Pancreas (tissue), 10 donors: ENCODE results near the gene PRKD1. TPM values are rescaled to one million over a fixed set of nuclear protein-coding genes. Genes with fewer than 3 reads are reported as not detected.
A peak's percentile ranks its signal among the peaks of the same experiment; 100 is the strongest.

Experiments used
- ATAC-seq, 4 donors: fragments of 200-7000 bp; cut with Tn5 transposase; one replicate each; pipeline versions ENCODE4 v1.8.0 to v1.9.1; 2020; ENCODE audit warnings: mild to moderate bottlenecking in 4 of 4, moderate library complexity in 4 of 4
- DNase-seq, 6 donors: peaks; one replicate each; pipeline ENCODE4 v3.0.0-alpha.2; 2020
- FAIRE-seq: peaks from 2 replicates; lab custom pipeline; 2012; peaks lifted over from hg19 to GRCh38; lab: Jason Lieb, UNC
- H3K27ac ChIP-seq, 4 donors: fragments of 200-600 bp; sonication (generic); 1 replicate in 3 of 4; 2 replicates in 1 of 4; pipeline versions ENCODE4 v1.5.0 to v1.8.0; 2020
- H3K27me3 ChIP-seq, 4 donors: fragments of 200-600 bp; one replicate each; pipeline ENCODE4 v1.8.0; 2021
- H3K36me3 ChIP-seq, 3 donors: fragments of 200-600 bp; sonication (generic) in 1 of 3; one replicate each; pipeline versions ENCODE4 v1.5.0 to v1.8.0; 2020 to 2021
- H3K4me1 ChIP-seq, 3 donors: fragments of 200-600 bp; one replicate each; pipeline ENCODE4 v1.8.0; 2021
- H3K4me3 ChIP-seq, 4 donors: fragments of 200-600 bp; sonication (generic) in 2 of 4; one replicate each; pipeline versions ENCODE4 v1.5.0 to v1.8.0; 2020 to 2021
- H3K9me3 ChIP-seq, 4 donors: fragments of 200-600 bp; one replicate each; pipeline ENCODE4 v1.8.0; 2021
- WGBS, 2 donors: extraction: QIAGEN DNeasy Blood & Tissue Kit; methylation state at CpG; one replicate each; pipeline ENCODE4 v1.1.7; 2013; 5-methylcytosine and 5-hydroxymethylcytosine counted together
- intact Hi-C, 3 donors: fragments of 100-400 bp; cut with DNase I; formaldehyde crosslinking; loops; one replicate each; pipeline versions ENCODE4 v1.11.1 to v1.14.2; 2022
- polyA plus RNA-seq, 2 donors: library from polyadenylated mRNA; stranded (reverse); fragments of 200-250 nt; gene quantifications; one replicate each; pipeline ENCODE4 v1.2.3, GENCODE V29; 2013
- total RNA-seq, 6 donors: library from RNA; stranded (reverse); fragmentation: NEBNext Ultra II Directional in 4 of 6; extraction: Animal tissue kit (Norgen Biotek cat#: 25700) in 4 of 6; gene quantifications; one replicate each; pipeline versions ENCODE4 v1.2.1 to v1.2.4, GENCODE V29; 2021 to 2023
- TF ChIP-seq, protein P1 (sequence below), 4 donors: fragments of 200-600 bp; sonication (generic) in 3 of 4; IDR thresholded peaks; one replicate each; pipeline versions ENCODE4 v1.5.0 to v1.8.0; 2021; ENCODE audit warnings: antibody characterized with exemption in 4 of 4
- donor health status: healthy with polysubstance abuse.
- donor health status: DM: no; HTN: no; CAD: no; lungs with moderate emphysema.
- donor health status: DM: no; HTN: no; CAD: no.
- donor health status: control.
- donor health status: control.
- donor health status: Bipolar disorder and iron deficiency.
- donor health status: DM: yes; HTN: yes; CAD: no.
- donor health status: DM: no; HTN: no; CAD: no.
- donor health status: DM: no; HTN: no; CAD: no.
- donor health status: DM: yes; HTN: yes; CAD: no.

The PRKD1 gene
- total and polyA plus RNA-seq, 8 donors = 3.1 to 13.2 (median 4.2) TPM

DNA sequence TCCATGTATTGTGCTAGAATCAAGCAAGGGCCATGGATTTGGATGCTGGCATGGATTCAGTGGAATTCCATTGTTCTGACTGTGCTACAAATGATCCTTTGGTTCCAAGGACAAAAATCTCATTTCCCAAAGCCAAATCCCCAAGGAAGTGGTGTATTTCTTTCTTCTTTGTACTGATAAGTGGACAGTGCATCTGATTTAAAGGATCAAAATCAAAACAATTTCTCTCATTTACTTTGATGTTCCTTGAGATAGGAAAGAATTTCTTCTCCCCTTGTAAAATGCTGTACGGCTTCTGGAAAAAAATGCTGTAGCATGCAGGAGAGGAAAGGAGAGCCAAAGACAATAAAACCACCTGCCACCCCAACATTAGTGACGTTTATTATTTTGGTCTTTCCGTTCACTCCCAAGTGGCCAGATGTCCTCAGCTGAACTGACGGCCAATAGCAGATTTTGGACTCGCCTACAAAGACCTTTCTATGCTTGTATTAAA is 185.7 kb downstream of the PRKD1 start:
- Histone ChIP-seq H3K27ac (no peak overlapping the region), H3K36me3 (no peaks in the 10 kb centered on the region), H3K27me3 (no peaks in the 10 kb centered on the region), H3K4me1 (peaks cover 10 to 24% (median 17%) of the 10 kb centered on the region in 3 donors), H3K9me3 (no peaks in the 10 kb centered on the region), H3K4me3 (no peak overlapping the region)
- ATAC-seq (peak; percentile 27 to 78 (median 64)), DNase-seq (no peak), FAIRE-seq (peak; percentile 26)
- intact Hi-C loops = no loop called here
- TF ChIP-seq, protein P1, sequence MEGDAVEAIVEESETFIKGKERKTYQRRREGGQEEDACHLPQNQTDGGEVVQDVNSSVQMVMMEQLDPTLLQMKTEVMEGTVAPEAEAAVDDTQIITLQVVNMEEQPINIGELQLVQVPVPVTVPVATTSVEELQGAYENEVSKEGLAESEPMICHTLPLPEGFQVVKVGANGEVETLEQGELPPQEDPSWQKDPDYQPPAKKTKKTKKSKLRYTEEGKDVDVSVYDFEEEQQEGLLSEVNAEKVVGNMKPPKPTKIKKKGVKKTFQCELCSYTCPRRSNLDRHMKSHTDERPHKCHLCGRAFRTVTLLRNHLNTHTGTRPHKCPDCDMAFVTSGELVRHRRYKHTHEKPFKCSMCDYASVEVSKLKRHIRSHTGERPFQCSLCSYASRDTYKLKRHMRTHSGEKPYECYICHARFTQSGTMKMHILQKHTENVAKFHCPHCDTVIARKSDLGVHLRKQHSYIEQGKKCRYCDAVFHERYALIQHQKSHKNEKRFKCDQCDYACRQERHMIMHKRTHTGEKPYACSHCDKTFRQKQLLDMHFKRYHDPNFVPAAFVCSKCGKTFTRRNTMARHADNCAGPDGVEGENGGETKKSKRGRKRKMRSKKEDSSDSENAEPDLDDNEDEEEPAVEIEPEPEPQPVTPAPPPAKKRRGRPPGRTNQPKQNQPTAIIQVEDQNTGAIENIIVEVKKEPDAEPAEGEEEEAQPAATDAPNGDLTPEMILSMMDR (IDR thresholded peaks at IDR 0.05) = no peak
- 44 to 54% methylated on average over 5 of the region's 5 CpGs for WGBS, 2 donors

DNA sequence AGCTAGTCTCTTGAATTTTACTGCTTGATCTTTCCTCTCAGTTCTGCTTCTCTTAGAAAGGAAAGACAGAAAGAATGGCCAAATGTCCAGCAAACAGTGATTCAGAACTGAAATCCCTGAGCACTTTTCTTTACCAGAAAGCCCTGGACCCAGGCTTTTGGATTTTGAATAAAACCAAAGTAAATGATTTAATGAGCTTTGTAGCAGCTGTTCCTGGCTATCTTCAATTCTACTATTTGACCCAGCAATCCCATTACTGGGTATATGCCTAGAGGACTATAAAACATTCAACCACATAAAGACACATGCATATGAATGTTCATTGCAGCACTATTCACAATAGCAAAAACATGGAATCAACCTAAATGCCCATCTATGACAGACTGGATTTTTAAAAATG is 187.2 kb downstream of the PRKD1 start:
- Histone ChIP-seq H3K4me3 (no peak overlapping the region), H3K9me3 (no peaks in the 10 kb centered on the region), H3K27me3 (no peaks in the 10 kb centered on the region), H3K4me1 (peaks cover 10 to 24% (median 17%) of the 10 kb centered on the region in 3 donors), H3K27ac (no peak overlapping the region), H3K36me3 (no peaks in the 10 kb centered on the region)
- no peak for FAIRE-seq
- intact Hi-C loops = no loop called here
- TF ChIP-seq, protein P1 (IDR thresholded peaks at IDR 0.05) = no peak
- peak in 1 of 4 donors; percentile 17 for ATAC-seq
- DNase-seq = no peak

DNA sequence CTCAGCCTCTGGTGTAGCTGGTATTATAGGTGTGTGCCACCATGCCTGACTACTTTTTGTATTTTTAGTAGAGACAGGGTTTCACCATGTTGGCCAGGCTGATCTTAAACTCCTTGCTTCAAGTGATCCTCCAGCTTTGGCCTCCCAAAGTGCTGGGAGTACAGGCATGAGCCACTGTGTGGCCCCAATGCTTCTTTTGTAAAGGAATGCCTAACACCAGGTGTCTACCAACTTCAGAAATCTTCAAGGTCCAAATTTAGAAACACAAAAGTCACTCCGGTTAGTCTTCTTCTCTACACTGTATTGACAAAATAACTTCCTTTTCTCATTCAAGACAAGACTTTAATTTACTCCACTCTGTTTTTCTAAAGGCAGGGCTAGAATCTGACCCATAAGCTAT is 188.7 kb downstream of the PRKD1 start:
- no peak overlapping the region for H3K27ac ChIP-seq
- no peak for ATAC-seq
- TF ChIP-seq, protein P1 (IDR thresholded peaks at IDR 0.05) = no peak
- DNase-seq = no peak
- no peak overlapping the region for H3K4me3 ChIP-seq
- H3K36me3 ChIP-seq = no peaks in the 10 kb centered on the region
- H3K4me1 ChIP-seq = peaks cover 10 to 24% (median 17%) of the 10 kb centered on the region in 3 donors
- intact Hi-C loops = no loop called here
- no peaks in the 10 kb centered on the region for H3K27me3 ChIP-seq
- WGBS, 2 donors = 77 to 89% methylated on average over 1 of the region's 1 CpG
- no peaks in the 10 kb centered on the region for H3K9me3 ChIP-seq
- no peak for FAIRE-seq

DNA sequence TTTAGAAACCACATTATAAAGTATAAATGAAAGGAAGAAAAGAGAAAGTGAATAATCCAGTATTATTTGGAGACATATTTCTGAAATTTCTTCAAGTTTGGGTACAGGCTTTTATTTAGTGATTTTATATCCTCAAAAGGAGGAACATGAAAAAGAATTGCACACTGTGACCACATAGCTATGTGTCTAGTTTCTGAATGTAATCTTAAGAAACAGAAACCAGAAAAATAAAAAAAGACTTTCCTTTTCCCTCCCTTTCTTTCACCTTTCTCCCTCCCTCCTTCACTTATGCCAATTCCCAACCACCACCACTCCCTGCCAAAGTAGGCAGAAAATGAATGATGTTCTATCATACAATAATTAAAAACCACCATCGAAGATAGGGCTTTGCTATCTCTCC is 189.6 kb downstream of the PRKD1 start:
- H3K4me1 ChIP-seq = peaks cover 10 to 22% (median 17%) of the 10 kb centered on the region in 3 donors
- no peak for FAIRE-seq

DNA sequence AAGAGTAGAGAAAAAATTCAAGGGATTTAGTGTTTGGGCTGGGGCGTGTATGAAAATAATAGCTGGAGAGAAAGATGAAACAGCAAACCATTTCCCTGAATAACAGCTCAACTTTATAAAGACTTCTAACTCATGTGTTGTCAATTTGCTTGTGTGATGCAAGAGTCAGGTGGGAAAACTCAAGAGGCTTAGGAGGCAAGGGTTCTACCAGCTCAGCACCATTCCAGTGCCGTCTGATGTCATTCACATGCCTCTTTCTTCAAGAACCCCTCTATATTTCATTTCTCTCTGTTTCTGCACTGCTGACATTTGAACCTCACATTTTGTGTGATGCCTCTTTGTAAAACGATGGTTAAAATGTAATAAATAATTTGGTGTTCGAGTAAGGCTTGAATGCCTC is 192.2 kb downstream of the PRKD1 start:
- no peaks in the 10 kb centered on the region for H3K36me3 ChIP-seq
- TF ChIP-seq, protein P1 (IDR thresholded peaks at IDR 0.05) = no peak
- H3K27me3 ChIP-seq = no peaks in the 10 kb centered on the region
- H3K4me3 ChIP-seq = no peak overlapping the region
- ATAC-seq (no peak), FAIRE-seq (no peak), DNase-seq (no peak)
- 95 to 96% methylated on average over 4 of the region's 4 CpGs for WGBS, 2 donors
- H3K9me3 ChIP-seq = no peaks in the 10 kb centered on the region
- H3K27ac ChIP-seq = no peak overlapping the region
- intact Hi-C loops = no loop called here
- peaks cover 9 to 10% (median 9%) of the 10 kb centered on the region in 3 donors for H3K4me1 ChIP-seq

More for the DNA sequence above, 189.6 kb downstream of the PRKD1 start:
- Histone ChIP-seq H3K4me3 (no peak overlapping the region), H3K36me3 (no peaks in the 10 kb centered on the region), H3K27ac (no peak overlapping the region), H3K27me3 (no peaks in the 10 kb centered on the region), H3K9me3 (no peaks in the 10 kb centered on the region)
- no peak for DNase-seq
- ATAC-seq = no peak
- TF ChIP-seq, protein P1 (IDR thresholded peaks at IDR 0.05) = no peak
- intact Hi-C loops = no loop called here
- WGBS, 2 donors = 48 to 55% methylated on average over 1 of the region's 1 CpG
